A673 (cell line): Measurements from ENCODE around the gene TTC28.

Source experiments
- CTCF ChIP-seq: fragments of 300-800, 200-600 bp; sonication (generic); conservative IDR thresholded peaks from 2 replicates; pipeline ENCODE4 v1.5.1; 2017; ENCODE audit warnings: low read depth, mild to moderate bottlenecking, antibody characterized with exemption, low read length, moderate library complexity, mixed read lengths
- EZH2 ChIP-seq: fragments of 200-600 bp; sonication (generic); IDR thresholded peaks from 2 replicates; pipeline ENCODE4 v1.6.1; 2017; ENCODE audit warnings: borderline replicate concordance, low read depth, mild to moderate bottlenecking, mixed read lengths, antibody characterized with exemption, low read length; ENCODE audit not compliant: poor library complexity, severe bottlenecking

GRCh38 chr22:28670756-28671155, 8.9 kb downstream of the TTC28 start:
- TF ChIP-seq CTCF (no peak), EZH2 (no peak)
